ENCODE data around the gene P2RX5.

DNA sequence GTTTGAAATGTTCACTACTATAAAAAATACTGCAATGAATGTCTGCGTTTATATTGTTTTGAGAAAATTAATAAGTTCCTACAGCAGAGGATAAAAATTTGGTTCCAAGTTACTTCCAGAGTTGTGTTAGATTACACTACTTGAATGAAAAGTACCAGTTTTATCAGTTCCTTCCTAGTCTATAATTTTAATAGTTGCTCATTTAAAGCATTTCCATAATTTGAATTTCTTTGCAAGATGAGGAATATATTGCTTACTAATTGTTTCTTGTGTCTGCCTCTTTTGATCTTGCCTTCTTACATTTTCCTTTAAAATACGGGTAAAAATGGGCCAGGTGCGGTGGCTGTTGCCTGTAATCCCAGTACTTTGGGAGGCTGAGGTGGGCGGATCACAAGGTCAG is 23.4 kb downstream of the P2RX5 start:
- no peak for TF ChIP-seq YY2 (tag by site-specific recombination; IDR thresholded peaks at IDR 0.05)
- TF ChIP-seq PRDM1 (tag by site-specific recombination; IDR thresholded peaks at IDR 0.05) = no peak
- no peak for TF ChIP-seq KLF7 (tag by site-specific recombination; IDR thresholded peaks at IDR 0.05; ENCODE audit: borderline replicate concordance)
- no peak for TF ChIP-seq ZNF777 (tag by site-specific recombination; IDR thresholded peaks at IDR 0.05; ENCODE audit: borderline replicate concordance)
- TF ChIP-seq ZNF837 (tag by site-specific recombination; IDR thresholded peaks at IDR 0.05) = no peak
- TF ChIP-seq ZBTB7A (tag by site-specific recombination; IDR thresholded peaks at IDR 0.05; ENCODE audit: low read depth) = no peak
- TF ChIP-seq, protein P1, sequence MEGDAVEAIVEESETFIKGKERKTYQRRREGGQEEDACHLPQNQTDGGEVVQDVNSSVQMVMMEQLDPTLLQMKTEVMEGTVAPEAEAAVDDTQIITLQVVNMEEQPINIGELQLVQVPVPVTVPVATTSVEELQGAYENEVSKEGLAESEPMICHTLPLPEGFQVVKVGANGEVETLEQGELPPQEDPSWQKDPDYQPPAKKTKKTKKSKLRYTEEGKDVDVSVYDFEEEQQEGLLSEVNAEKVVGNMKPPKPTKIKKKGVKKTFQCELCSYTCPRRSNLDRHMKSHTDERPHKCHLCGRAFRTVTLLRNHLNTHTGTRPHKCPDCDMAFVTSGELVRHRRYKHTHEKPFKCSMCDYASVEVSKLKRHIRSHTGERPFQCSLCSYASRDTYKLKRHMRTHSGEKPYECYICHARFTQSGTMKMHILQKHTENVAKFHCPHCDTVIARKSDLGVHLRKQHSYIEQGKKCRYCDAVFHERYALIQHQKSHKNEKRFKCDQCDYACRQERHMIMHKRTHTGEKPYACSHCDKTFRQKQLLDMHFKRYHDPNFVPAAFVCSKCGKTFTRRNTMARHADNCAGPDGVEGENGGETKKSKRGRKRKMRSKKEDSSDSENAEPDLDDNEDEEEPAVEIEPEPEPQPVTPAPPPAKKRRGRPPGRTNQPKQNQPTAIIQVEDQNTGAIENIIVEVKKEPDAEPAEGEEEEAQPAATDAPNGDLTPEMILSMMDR (tag by site-specific recombination; IDR thresholded peaks at IDR 0.05) = no peak
- no peak for TF ChIP-seq ZEB2 (tag by site-specific recombination; IDR thresholded peaks at IDR 0.05)
- TF ChIP-seq, protein P2, sequence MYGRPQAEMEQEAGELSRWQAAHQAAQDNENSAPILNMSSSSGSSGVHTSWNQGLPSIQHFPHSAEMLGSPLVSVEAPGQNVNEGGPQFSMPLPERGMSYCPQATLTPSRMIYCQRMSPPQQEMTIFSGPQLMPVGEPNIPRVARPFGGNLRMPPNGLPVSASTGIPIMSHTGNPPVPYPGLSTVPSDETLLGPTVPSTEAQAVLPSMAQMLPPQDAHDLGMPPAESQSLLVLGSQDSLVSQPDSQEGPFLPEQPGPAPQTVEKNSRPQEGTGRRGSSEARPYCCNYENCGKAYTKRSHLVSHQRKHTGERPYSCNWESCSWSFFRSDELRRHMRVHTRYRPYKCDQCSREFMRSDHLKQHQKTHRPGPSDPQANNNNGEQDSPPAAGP (tag by site-specific recombination; IDR thresholded peaks at IDR 0.05) = no peak
- no peak for TF ChIP-seq ZNF600 (tag by site-specific recombination; IDR thresholded peaks at IDR 0.05)
- TF ChIP-seq, protein P3, sequence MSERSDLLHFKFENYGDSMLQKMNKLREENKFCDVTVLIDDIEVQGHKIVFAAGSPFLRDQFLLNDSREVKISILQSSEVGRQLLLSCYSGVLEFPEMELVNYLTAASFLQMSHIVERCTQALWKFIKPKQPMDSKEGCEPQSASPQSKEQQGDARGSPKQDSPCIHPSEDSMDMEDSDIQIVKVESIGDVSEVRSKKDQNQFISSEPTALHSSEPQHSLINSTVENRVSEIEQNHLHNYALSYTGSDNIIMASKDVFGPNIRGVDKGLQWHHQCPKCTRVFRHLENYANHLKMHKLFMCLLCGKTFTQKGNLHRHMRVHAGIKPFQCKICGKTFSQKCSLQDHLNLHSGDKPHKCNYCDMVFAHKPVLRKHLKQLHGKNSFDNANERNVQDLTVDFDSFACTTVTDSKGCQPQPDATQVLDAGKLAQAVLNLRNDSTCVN (tag by site-specific recombination; optimal IDR thresholded peaks at IDR 0.05) = no peak
- no peak for TF ChIP-seq ZNF830 (tag by site-specific recombination; IDR thresholded peaks at IDR 0.05; ENCODE audit: low read depth)
- TF ChIP-seq, protein P4, sequence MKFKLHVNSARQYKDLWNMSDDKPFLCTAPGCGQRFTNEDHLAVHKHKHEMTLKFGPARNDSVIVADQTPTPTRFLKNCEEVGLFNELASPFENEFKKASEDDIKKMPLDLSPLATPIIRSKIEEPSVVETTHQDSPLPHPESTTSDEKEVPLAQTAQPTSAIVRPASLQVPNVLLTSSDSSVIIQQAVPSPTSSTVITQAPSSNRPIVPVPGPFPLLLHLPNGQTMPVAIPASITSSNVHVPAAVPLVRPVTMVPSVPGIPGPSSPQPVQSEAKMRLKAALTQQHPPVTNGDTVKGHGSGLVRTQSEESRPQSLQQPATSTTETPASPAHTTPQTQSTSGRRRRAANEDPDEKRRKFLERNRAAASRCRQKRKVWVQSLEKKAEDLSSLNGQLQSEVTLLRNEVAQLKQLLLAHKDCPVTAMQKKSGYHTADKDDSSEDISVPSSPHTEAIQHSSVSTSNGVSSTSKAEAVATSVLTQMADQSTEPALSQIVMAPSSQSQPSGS (tag by site-specific recombination; IDR thresholded peaks at IDR 0.05; ENCODE audit: low read depth) = no peak
- no peak for TF ChIP-seq REPIN1 (tag by site-specific recombination; IDR thresholded peaks at IDR 0.05; ENCODE audit: low read depth)

Data from HEK293 (cell line).